ENCODE results near the gene NEK1.

- TF ChIP-seq SRF (IDR thresholded peaks at IDR 0.05; ENCODE audit: low read depth, low read length), result no peak
- no peak for TF ChIP-seq CTCF (IDR thresholded peaks at IDR 0.05; ENCODE audit: control extremely low read depth in 1 of 3, insufficient read depth in 1 of 3, low read depth in 1 of 3, low read length in 3 of 3)
- TF ChIP-seq USF2 (IDR thresholded peaks at IDR 0.05; ENCODE audit: low read length), result no peak
- no peak for TF ChIP-seq ATF3 (IDR thresholded peaks at IDR 0.05; ENCODE audit: insufficient read depth, low read depth, low read length)
- TF ChIP-seq JUND (IDR thresholded peaks at IDR 0.05; ENCODE audit: low read length), result no peak
- TF ChIP-seq CEBPB (IDR thresholded peaks at IDR 0.05; ENCODE audit: low read depth, low read length), result no peak
- TF ChIP-seq CREB1 (IDR thresholded peaks at IDR 0.05), result no peak
- TF ChIP-seq POLR2A (IDR thresholded peaks at IDR 0.05; ENCODE audit: control extremely low read depth in 1 of 2, low read depth in 2 of 2, low read length in 2 of 2), result no peak
- no peak for TF ChIP-seq POLR2AphosphoS5 (IDR thresholded peaks at IDR 0.05; ENCODE audit: low read depth, low read length)
- TF ChIP-seq PHF8 (conservative IDR thresholded peaks at IDR 0.05; ENCODE audit: low read depth, low read length), result no peak
These were observed 40.9 kb downstream of the NEK1 start for GRCh38 chr4:169571435-169571834.
